GM12878 (cell line): ENCODE data around the gene C1QTNF12. TPM values are rescaled to one million over a fixed set of nuclear protein-coding genes. Genes with fewer than 3 reads are reported as not detected.

ENCODE experiments used
- E2F8 ChIP-seq: fragments of 450-650 bp; IDR thresholded peaks from 2 replicates; pipeline ENCODE4 v1.6.1; 2018; ENCODE audit warnings: mild to moderate bottlenecking, low read depth, moderate library complexity; ENCODE audit not compliant: partially characterized antibody
- IKZF2 ChIP-seq, 2 experiments: fragments of 450-650 bp; IDR thresholded peaks; 2 replicates each; pipeline ENCODE4 v1.6.1; 2017; ENCODE audit warnings: mild to moderate bottlenecking in 2 of 2, moderate library complexity in 2 of 2
- NR2C1 ChIP-seq: fragments of 450-650 bp; IDR thresholded peaks from 2 replicates; pipeline ENCODE4 v1.6.1; 2017; ENCODE audit warnings: antibody characterized with exemption, mild to moderate bottlenecking, moderate library complexity
- PAX8 ChIP-seq: fragments of 450-650 bp; IDR thresholded peaks from 2 replicates; pipeline ENCODE4 v1.6.1; 2017; ENCODE audit warnings: mild to moderate bottlenecking, moderate library complexity
- RAD21 ChIP-seq: IDR thresholded peaks from 2 replicates; pipeline ENCODE4 v1.6.1; 2011; ENCODE audit warnings: mild to moderate bottlenecking, low read depth, low read length, moderate library complexity; ENCODE audit not compliant: insufficient read depth
- RCOR1 ChIP-seq: conservative IDR thresholded peaks from 2 replicates; pipeline ENCODE4 v1.6.1; 2012; ENCODE audit warnings: low read depth, low read length, improper control_type of control experiment
- TARDBP ChIP-seq: IDR thresholded peaks from 2 replicates; pipeline ENCODE4 v1.6.1; 2016; ENCODE audit warnings: borderline replicate concordance
- ZNF217 ChIP-seq: fragments of 450-650 bp; IDR thresholded peaks from 2 replicates; pipeline ENCODE4 v1.6.1; 2017; ENCODE audit warnings: antibody characterized with exemption, mild to moderate bottlenecking
- polyA plus RNA-seq, 11 experiments: library from polyadenylated mRNA; depleted of rRNA in 4 of 11; unstranded in 6 of 11; stranded (reverse) in 5 of 11; fragments of >200 nt; fragmentation: Nextera tagmentation in 4 of 11; fragmentation: Illumina TruSeq in 1 of 11; extraction: Ambion mirVana in 4 of 11; extraction: Trizol in 1 of 11; gene quantifications; 1 replicate in 1 of 11; 2 replicates in 10 of 11; pipeline versions ENCODE4 v1.2.1 to v1.2.3, GENCODE V29; 2011 to 2016; ENCODE audit warnings: inconsistent platforms in 2 of 11, missing spikeins in 2 of 11, low read depth in 1 of 11
- total RNA-seq, 4 experiments: library from RNA; depleted of rRNA in 3 of 4; stranded (reverse); fragments of >200 nt in 3 of 4; fragmentation: Illumina TruSeq in 1 of 4; extraction: Trizol in 1 of 4; gene quantifications; 2 replicates each; pipeline versions ENCODE4 v1.2.1 to v1.2.3, GENCODE V29; 2013 to 2021
- TF ChIP-seq, protein P1 (sequence below): IDR thresholded peaks from 2 replicates; pipeline ENCODE4 v1.6.1; 2011; ENCODE audit warnings: mild to moderate bottlenecking, low read depth, low read length, moderate library complexity; ENCODE audit not compliant: insufficient replicate concordance
- TF ChIP-seq, protein P2 (sequence below): fragments of 450-650 bp; IDR thresholded peaks from 2 replicates; pipeline ENCODE4 v1.6.1; 2017; ENCODE audit warnings: mild to moderate bottlenecking, low read depth, inconsistent platforms; ENCODE audit not compliant: poor library complexity, severe bottlenecking

Gene C1QTNF12
- total and polyA plus RNA-seq, 10 of the 15 experiments (the other 5 are each of a cell fraction or from before 2014, with no cell fraction given): 0.17 to 1.0 (median 0.31) TPM; not detected in 5

DNA sequence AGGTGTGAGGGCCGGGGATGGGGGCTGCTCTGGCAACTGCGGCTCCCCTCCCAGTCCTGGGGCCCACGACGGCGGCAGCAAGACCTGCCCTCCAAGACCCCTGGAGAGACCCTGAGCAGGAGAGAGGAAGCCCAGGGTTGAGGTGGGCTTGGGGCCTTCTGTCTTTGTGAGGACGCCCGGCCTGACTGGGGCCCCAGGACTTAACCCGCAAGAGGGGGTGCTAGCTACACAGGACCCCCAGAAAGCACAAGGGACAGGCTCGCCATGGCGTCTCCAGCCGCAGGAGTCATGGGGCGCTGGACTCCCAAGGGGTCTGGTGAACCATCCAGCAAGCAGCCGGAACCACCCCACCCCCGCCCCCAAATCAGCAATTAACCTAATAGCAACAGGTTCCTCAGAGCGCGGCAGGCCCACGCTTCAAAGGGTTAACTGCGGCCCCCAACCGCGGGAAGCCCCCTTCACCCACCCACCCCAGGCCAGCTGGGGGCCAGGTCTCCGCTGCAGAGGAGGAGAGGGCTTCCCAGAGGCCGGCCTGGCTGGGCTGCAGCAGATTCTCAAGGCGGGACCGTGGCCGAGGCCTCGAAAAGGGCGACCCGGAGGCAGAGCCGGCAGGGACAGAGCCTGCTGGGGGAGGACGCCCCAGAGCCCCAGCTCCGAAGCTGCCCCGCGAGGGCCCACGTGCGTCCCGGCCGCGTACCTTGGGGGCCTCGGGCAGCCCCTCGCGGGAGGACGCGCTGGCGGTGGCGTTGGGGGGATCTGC lies 525 bp downstream of the C1QTNF12 start (continued):
- TF ChIP-seq RCOR1 (no peak), E2F8 (no peak), TARDBP (no peak), PAX8 (no peak), RAD21 (no peak), IKZF2 (IDR thresholded peaks at IDR 0.05) (no peak), ZNF217 (no peak), NR2C1 (no peak)
- TF ChIP-seq, protein P1, sequence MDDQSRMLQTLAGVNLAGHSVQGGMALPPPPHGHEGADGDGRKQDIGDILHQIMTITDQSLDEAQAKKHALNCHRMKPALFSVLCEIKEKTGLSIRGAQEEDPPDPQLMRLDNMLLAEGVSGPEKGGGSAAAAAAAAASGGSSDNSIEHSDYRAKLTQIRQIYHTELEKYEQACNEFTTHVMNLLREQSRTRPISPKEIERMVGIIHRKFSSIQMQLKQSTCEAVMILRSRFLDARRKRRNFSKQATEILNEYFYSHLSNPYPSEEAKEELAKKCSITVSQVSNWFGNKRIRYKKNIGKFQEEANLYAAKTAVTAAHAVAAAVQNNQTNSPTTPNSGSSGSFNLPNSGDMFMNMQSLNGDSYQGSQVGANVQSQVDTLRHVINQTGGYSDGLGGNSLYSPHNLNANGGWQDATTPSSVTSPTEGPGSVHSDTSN: no peak
- TF ChIP-seq, protein P2, sequence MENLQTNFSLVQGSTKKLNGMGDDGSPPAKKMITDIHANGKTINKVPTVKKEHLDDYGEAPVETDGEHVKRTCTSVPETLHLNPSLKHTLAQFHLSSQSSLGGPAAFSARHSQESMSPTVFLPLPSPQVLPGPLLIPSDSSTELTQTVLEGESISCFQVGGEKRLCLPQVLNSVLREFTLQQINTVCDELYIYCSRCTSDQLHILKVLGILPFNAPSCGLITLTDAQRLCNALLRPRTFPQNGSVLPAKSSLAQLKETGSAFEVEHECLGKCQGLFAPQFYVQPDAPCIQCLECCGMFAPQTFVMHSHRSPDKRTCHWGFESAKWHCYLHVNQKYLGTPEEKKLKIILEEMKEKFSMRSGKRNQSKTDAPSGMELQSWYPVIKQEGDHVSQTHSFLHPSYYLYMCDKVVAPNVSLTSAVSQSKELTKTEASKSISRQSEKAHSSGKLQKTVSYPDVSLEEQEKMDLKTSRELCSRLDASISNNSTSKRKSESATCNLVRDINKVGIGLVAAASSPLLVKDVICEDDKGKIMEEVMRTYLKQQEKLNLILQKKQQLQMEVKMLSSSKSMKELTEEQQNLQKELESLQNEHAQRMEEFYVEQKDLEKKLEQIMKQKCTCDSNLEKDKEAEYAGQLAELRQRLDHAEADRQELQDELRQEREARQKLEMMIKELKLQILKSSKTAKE: no peak
